HK-2 (cell line): ENCODE results near the gene TNFSF12.
A peak's percentile ranks its signal among the peaks of the same experiment; 100 is the strongest.

Experiments used
- DNase-seq: peaks from one replicate; pipeline ENCODE4 v3.0.0-alpha.2; 2018; ENCODE audit not compliant: unreplicated experiment

The TNFSF12 gene, protein sequence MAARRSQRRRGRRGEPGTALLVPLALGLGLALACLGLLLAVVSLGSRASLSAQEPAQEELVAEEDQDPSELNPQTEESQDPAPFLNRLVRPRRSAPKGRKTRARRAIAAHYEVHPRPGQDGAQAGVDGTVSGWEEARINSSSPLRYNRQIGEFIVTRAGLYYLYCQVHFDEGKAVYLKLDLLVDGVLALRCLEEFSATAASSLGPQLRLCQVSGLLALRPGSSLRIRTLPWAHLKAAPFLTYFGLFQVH

DNA sequence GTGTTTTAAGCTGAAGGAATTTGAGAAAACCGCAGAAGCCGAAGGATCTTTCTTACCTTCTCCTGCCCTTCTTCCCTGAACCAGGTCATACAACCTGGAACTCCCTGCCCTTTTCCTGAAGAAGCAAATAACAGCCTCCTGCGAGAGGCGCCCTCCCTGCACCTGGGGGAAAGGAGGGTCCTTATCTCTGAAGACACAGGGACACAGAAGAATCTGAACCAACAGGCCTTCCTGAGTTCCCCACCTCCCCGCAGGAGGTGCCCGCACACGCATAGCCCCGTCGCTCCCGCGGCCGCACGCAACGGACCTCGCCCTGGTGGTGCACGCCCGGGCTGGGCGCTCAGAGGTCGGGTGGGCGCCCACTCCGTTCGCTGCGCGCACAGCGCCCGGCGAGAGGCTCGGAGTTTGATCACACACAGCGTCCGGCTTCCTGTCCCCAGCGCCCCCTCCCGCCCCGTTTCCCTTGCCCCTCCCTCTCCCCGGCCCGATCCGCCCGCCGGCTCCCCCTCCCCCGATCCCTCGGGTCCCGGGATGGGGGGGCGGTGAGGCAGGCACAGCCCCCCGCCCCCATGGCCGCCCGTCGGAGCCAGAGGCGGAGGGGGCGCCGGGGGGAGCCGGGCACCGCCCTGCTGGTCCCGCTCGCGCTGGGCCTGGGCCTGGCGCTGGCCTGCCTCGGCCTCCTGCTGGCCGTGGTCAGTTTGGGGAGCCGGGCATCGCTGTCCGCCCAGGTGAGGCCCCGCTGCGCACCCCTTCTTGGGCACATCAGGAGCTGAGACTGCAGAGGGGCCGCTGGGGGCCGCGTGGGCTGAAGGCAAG, at the start of gene TNFSF12:
TSS of gene TNFSF12 (plus strand) at position 474 of the 816 bp plus-strand sequence. CDS start at position 570, 96 bp downstream.
- no peak for DNase-seq

GRCh38 chr17:7499161-7499560, 49.7 kb upstream of the TNFSF12 start:
- no peak for DNase-seq

DNA sequence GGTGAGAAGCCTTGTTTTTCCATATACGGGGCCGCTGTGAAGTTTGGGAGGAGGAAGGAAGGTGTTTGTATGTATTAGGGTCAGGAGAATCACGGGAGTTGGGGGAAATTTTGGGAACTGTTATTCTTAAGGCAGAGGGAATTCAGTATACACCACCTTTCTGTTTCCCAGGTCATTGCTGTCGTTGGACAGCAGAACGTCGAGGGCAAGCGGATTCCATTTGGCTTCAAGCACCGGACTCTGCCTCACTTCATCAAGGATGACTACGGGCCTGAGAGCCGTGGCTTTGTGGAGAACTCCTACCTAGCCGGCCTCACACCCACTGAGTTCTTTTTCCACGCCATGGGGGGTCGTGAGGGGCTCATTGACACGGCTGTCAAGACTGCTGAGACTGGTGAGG, 47.1 kb upstream of the TNFSF12 start:
- DNase-seq: no peak

DNA sequence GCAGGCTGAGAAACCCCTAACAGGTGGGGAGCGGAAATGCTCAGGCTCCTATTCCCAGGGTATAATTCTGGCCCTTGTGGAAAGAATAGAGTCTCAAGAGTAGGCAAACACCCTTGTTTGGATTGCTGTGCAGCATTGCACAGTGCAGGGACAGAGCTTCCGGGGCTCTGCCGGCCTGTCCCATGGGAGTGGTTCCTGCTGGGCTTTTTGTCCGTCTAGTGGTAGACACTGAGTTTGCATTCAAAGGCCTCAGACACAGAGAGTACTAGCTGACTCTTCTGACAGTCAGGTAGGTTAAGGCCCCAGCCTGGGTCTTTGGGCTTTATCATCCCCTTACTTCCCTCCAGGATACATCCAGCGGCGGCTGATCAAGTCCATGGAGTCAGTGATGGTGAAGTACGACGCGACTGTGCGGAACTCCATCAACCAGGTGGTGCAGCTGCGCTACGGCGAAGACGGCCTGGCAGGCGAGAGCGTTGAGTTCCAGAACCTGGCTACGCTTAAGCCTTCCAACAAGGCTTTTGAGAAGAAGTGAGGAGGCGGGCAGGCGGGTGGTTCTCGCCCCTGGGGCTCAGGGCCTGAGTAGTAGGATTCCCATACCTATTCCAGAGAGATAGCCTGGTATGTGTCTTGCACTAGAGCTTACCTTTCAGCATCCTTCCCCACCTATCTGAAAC, 46.5 kb upstream of the TNFSF12 start:
- DNase-seq: no peak

DNA sequence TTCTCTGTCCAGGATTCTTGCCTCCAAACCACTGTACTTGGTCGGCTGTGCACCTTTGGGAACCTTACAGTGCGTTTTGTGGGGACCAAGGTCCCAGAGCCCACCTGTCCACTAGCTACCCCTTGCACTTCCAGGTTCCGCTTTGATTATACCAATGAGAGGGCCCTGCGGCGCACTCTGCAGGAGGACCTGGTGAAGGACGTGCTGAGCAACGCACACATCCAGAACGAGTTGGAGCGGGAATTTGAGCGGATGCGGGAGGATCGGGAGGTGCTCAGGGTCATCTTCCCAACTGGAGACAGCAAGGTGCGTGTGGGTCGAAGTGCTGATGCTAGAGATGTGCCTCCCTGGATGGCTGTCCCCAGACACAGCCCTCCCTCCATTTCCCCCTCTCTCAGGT, 45.9 kb upstream of the TNFSF12 start:
- DNase-seq: no peak

DNA sequence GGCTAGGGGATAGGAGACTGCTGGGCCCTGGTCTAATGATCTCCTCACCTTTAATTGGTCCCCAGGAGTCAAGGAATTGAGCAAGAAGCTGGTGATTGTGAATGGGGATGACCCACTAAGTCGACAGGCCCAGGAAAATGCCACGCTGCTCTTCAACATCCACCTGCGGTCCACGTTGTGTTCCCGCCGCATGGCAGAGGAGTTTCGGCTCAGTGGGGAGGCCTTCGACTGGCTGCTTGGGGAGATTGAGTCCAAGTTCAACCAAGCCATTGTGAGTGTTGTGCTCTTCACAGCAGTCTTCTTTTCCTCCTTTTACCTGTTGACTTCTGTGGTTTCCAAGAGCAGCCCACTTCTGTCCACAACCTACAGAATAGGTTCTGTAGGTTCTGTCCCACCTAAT, 45.3 kb upstream of the TNFSF12 start:
- DNase-seq: no peak

DNA sequence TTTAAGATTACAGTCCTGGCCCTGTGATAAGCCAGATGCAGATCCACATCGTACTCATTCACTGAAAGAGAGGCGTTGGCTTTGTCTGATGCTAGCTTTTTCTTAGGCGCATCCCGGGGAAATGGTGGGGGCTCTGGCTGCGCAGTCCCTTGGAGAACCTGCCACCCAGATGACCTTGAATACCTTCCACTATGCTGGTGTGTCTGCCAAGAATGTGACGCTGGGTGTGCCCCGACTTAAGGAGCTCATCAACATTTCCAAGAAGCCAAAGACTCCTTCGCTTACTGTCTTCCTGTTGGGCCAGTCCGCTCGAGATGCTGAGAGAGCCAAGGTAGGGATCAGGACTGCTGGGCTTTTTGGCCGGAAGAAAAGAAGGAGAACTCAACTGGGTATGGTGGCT, 40.7 kb upstream of the TNFSF12 start:
- DNase-seq: no peak

- no peak for DNase-seq
Observed at GRCh38 chr17:7508846-7509245, 40.0 kb upstream of the TNFSF12 start.

DNA sequence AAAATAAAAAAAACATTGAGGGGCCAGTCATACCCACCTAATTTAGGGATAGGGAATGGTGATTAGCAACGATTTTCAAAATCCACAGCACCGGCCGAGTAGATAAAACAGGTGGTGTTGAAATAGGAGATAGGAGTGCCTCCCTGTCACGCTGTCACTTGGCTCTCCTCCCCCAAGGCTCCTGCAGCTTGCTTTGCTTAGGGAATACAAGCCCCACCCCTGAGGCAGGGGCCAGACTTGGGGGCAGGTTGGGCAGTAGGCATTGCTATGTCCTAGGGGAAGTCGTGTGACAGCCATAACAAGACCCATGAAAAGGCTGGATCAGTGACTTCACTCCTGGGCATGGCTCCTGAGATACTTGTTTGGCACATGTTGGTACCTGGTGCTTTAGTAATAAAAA, 38.9 kb upstream of the TNFSF12 start:
- DNase-seq: no peak

- DNase-seq: no peak
Observed at GRCh38 chr17:7511108-7511507, 37.8 kb upstream of the TNFSF12 start.

DNA sequence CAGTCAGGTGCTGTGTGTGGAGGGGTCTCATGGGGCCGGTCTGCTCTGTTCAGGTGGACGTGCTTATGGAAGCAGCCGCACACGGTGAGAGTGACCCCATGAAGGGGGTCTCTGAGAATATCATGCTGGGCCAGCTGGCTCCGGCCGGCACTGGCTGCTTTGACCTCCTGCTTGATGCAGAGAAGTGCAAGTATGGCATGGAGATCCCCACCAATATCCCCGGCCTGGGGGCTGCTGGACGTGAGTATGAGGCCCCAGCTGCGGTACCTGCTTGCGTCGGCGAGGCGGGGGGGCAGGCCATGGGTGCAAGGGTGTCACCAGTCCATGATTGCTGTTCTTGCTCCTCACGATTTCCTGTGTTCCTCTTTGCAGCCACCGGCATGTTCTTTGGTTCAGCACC, 36.8 kb upstream of the TNFSF12 start:
- DNase-seq: no peak

DNA sequence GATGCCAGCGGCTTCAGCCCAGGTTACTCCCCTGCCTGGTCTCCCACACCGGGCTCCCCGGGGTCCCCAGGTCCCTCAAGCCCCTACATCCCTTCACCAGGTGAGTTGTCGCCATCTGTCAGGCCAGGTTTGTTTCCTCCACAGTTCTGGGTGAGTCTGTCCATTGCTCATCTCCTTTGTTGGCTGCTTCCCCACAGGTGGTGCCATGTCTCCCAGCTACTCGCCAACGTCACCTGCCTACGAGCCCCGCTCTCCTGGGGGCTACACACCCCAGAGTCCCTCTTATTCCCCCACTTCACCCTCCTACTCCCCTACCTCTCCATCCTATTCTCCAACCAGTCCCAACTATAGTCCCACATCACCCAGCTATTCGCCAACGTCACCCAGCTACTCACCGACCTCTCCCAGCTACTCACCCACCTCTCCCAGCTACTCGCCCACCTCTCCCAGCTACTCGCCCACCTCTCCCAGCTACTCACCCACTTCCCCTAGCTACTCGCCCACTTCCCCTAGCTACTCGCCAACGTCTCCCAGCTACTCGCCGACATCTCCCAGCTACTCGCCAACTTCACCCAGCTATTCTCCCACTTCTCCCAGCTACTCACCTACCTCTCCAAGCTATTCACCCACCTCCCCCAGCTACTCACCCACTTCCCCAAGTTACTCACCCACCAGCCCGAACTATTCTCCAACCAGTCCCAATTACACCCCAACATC, 35.9 kb upstream of the TNFSF12 start:
- DNase-seq: no peak

GRCh38 chr17:7513850-7514419, 34.9 kb upstream of the TNFSF12 start:
- no peak for DNase-seq

DNA sequence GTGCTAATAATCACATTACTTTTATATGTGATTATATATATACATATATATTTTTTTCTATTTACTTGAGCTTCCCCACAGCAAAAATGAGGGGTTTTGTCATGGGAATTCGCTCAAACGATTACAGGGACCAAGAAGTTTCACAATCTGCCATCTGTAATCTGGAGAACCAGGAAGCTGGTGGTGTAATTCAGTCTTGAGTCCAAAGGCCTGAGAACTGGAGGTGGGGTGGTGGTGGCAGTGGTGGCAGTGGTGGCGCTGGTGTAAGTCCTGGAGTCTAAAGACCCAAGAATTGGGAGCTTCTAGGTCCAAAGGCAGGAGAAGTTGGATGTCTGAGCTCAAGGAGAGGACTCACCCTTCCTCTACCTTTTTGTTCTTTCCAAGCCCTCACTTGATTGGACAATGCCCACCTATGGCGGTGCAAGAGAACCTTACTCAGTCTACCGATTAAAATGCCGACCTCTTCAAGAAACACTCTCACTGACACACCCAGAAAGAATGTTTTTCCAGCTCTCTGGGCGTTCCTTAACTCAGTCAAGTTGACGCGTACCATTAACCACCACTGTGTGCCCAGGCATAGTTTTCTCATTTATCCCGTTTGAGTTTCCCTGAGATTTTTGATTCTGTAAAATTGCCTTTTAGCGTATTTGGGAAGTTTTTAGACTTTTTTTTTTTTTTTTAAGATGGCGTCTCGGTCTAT, 32.8 kb upstream of the TNFSF12 start:
- no peak for DNase-seq

GRCh38 chr17:7523033-7523432, 25.8 kb upstream of the TNFSF12 start:
- no peak for DNase-seq

DNA sequence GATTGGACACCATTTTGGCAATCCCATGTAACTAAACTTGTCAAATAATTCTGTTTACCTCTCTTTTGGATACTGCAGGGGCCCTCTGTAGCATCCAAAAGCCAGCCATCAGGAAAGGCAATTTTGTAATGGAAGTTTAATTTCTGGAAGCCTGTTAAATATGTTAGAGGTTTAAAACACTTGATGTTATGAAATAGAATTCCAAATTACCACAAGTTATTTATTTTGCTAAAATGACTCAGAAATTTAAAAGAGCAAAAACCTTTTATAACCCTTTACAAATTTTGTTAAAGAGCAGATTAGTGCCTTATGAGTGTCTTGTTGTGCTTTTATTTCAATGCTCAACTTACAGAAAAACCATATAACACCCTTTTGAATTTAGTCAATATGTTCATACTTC, 20.0 kb upstream of the TNFSF12 start:
- DNase-seq: no peak

DNA sequence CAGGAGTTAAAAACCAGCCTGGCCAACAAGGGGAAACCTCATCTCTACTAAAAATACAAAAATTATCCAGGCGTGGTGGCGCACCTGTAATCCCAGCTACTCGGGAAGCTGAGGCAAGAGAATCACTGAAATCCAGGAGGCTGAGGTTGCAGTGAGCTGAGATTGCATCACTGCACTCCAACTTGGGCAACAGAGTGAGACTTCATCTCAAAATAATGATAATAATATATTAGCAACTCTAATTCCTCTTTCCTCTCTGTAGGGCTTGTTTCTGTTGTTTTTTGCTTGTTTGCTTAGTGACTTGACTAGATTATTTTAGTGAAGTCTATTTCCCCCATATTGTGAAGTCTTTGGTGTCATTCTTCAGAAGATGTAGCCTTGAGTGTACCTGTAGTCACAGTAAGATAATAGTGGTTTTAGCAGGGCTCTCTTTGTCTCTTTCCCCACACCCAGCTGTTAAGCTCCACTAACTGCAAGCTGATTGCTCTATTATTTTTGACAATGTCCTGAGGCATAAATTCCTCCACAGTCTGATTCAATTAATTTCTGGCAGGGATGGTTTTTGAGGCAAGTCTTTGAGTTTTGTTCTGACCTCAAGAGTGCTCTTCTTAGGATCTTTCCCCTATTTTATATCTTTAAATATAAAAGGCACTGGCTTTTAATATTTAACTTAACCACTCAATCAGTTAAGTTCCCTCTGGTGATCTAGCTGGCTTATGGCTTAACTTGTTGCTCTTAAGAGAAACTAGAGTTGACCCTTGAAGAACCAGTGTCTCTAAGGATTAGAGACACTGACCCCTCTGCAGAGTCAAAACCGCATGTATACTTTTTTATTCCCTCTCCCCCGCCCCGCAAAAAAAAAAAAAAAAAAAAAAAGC, 18.6 kb upstream of the TNFSF12 start:
- DNase-seq: no peak

- no peak for DNase-seq
Observed at GRCh38 chr17:7538050-7538449, 10.8 kb upstream of the TNFSF12 start.

- DNase-seq: peak; percentile 25
Observed at GRCh38 chr17:7538891-7539545, 9.8 kb upstream of the TNFSF12 start.
